Measurements from ENCODE around the gene PDE10A. TPM values are rescaled to one million over a fixed set of nuclear protein-coding genes. Genes with fewer than 3 reads are reported as not detected.

Gene PDE10A
- total and polyA plus RNA-seq, 2 of the 8 experiments (the other 6 are each of a cell fraction or from before 2014, with no cell fraction given) = 1.1 to 2.4 TPM

DNA sequence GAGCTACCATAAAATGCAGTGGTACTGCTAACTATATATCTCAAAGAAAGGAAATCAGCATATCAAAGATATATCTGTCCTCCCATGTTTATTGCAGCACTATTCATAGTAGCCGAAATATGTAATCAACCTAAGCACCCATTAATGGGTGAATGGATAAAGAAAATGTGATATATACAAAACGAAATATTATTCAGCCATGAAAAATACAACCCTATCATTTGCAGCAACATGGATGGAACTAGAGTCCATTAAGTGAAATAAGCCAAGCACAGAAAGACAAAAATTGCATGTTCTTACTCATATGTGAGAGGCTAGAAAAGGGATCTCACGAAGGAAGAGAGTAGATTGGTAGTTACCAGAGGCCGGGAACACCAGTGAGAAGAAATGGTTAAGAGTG lies 126.1 kb downstream of the PDE10A start:
- no peak overlapping the region for H2BK20ac ChIP-seq (ENCODE audit: low read length)
- H4K91ac ChIP-seq (replicated peaks; ENCODE audit: insufficient read length, low read length) = no peak overlapping the region
- no peaks in the 10 kb centered on the region for H3K36me3 ChIP-seq (ENCODE audit: control insufficient read depth in 2 of 4, insufficient read depth in 4 of 4, low read length in 3 of 4)
- H3K79me2 ChIP-seq (ENCODE audit: control insufficient read depth in 1 of 2, insufficient read depth in 2 of 2, low read length in 2 of 2) = no peaks in the 10 kb centered on the region
- no peak overlapping the region for H3K9ac ChIP-seq (replicated peaks in 1 of 4; ENCODE audit: extremely low read depth in 1 of 4, low read depth in 3 of 4, low read length in 3 of 4)
- FAIRE-seq (no peak), DNase-seq (ENCODE audit: low read depth in 1 of 2, low spot score in 2 of 2) (no peak)
- 94% methylated on average over 4 of the region's 4 CpGs; no CpG with 5 or more reads in 1 of the 2 experiments for WGBS, 2 experiments (ENCODE audit: extremely low coverage in 1 of 2, insufficient coverage in 1 of 2, insufficient read length in 1 of 2, insufficient replicate concordance in 2 of 2, low coverage in 1 of 2, low lambda C conversion rate in 2 of 2, missing lambda C conversion rate in 1 of 2)
- H2BK5ac ChIP-seq (ENCODE audit: low read depth, low read length) = no peak overlapping the region
- H3K18ac ChIP-seq (ENCODE audit: extremely low read depth, low read length) = no peak overlapping the region
- no peak overlapping the region for H3K4ac ChIP-seq (replicated peaks; ENCODE audit: insufficient read length, low read depth, low read length)
- H2AK5ac ChIP-seq (ENCODE audit: low read depth, low read length) = no peak overlapping the region
- no peak overlapping the region for H2AFZ ChIP-seq (ENCODE audit: low read length)
- no peak overlapping the region for H4K8ac ChIP-seq (ENCODE audit: extremely low read depth, insufficient read depth, low read length)
- no peaks in the 10 kb centered on the region for H3K23me2 ChIP-seq (ENCODE audit: low read depth, low read length)
- no peak overlapping the region for H3K14ac ChIP-seq (ENCODE audit: insufficient read length)
- H3K27ac ChIP-seq (ENCODE audit: low read depth, low read length) = no peak overlapping the region
- no peak for TF ChIP-seq TCF12 (IDR thresholded peaks at IDR 0.05; ENCODE audit: low read depth, low read length)
- TF ChIP-seq CTBP2 (IDR thresholded peaks at IDR 0.05; ENCODE audit: borderline replicate concordance, insufficient read depth, insufficient read length, low read length) = no peak
- TF ChIP-seq PHF8 (conservative IDR thresholded peaks at IDR 0.05; ENCODE audit: low read depth, low read length) = no peak
- TF ChIP-seq RNF2 (IDR thresholded peaks at IDR 0.05; ENCODE audit: borderline replicate concordance, low read depth, low read length, missing control alignments, poor library complexity, severe bottlenecking) = no peak
- no peak for TF ChIP-seq CHD2 (IDR thresholded peaks at IDR 0.05; ENCODE audit: low read length)
- H4K20me1 ChIP-seq (replicated peaks in 1 of 2; ENCODE audit: control insufficient read depth in 1 of 2, insufficient read depth in 2 of 2, low read length in 2 of 2) = no peaks in the 10 kb centered on the region
- no peak overlapping the region for H2BK12ac ChIP-seq (ENCODE audit: low read depth, low read length)
- ChIA-PET POLR2A (ENCODE audit: partially characterized antibody) (no interaction called here), CTCF (ENCODE audit: partially characterized antibody) (no interaction called here)
- no peak overlapping the region for H3K23ac ChIP-seq (ENCODE audit: insufficient read length)
- H3K27me3 ChIP-seq (replicated peaks in 1 of 4; ENCODE audit: control insufficient read depth in 3 of 4, extremely low read depth in 1 of 4, insufficient read depth in 3 of 4, low read length in 3 of 4) = no peaks in the 10 kb centered on the region
- H3K79me1 ChIP-seq (ENCODE audit: low read depth, low read length) = no peaks in the 10 kb centered on the region
- H2BK15ac ChIP-seq (ENCODE audit: low read length) = no peak overlapping the region
- no peak overlapping the region for H3K4me3 ChIP-seq (ENCODE audit: extremely low read depth in 1 of 4, insufficient read depth in 2 of 4, low read depth in 3 of 4, low read length in 4 of 4)
- no peak overlapping the region for H3K4me2 ChIP-seq (ENCODE audit: insufficient read depth in 1 of 2, low read depth in 2 of 2, low read length in 2 of 2)
- H4K5ac ChIP-seq (ENCODE audit: insufficient read length, low read depth, low read length) = no peak overlapping the region
- no peak overlapping the region for H2BK120ac ChIP-seq (replicated peaks; ENCODE audit: low read depth, low read length)
- H3K9me3 ChIP-seq (ENCODE audit: insufficient read depth in 2 of 2, low read depth in 1 of 2, low read length in 1 of 2) = no peaks in the 10 kb centered on the region
- H3K4me1 ChIP-seq (replicated peaks in 1 of 4; ENCODE audit: control insufficient read depth in 3 of 4, insufficient read depth in 4 of 4, low read length in 3 of 4) = no peaks in the 10 kb centered on the region
- no peak overlapping the region for H3K56ac ChIP-seq (replicated peaks; ENCODE audit: insufficient read length, low read depth, low read length)
